Nephron (organoid): ENCODE results near the gene ATIC.

Experiments
- H3K27ac Mint-ChIP-seq, 3 experiments: 2 replicates each; pipeline ENCODE4 v1.8.0; 2020; ENCODE audit warnings: mixed read lengths in 3 of 3, mild to moderate bottlenecking in 2 of 3, moderate library complexity in 1 of 3
- H3K27me3 Mint-ChIP-seq: 2 replicates; pipeline ENCODE4 v1.8.0; 2021; ENCODE audit warnings: low read depth, mild to moderate bottlenecking, moderate library complexity, mixed read lengths
- H3K36me3 Mint-ChIP-seq: 2 replicates; pipeline ENCODE4 v1.8.0; 2020; ENCODE audit warnings: low read depth, mixed read lengths
- H3K4me1 Mint-ChIP-seq: 2 replicates; pipeline ENCODE4 v1.8.0; 2020; ENCODE audit warnings: mixed read lengths
- H3K4me3 Mint-ChIP-seq, 3 experiments: 2 replicates each; pipeline ENCODE4 v1.8.0; 2020; ENCODE audit warnings: mild to moderate bottlenecking in 3 of 3, mixed read lengths in 3 of 3, moderate library complexity in 2 of 3
- H3K9me3 Mint-ChIP-seq: 2 replicates; pipeline ENCODE4 v1.8.0; 2020; ENCODE audit warnings: mixed read lengths
- CTCF ChIP-seq, 3 experiments: fragments of 200-600 bp; sonication (generic); IDR thresholded peaks; one replicate each; pipeline ENCODE4 v1.5.0; 2021; ENCODE audit warnings: antibody characterized with exemption in 3 of 3; ENCODE audit not compliant: unreplicated experiment in 3 of 3

ATIC gene

GRCh38 chr2:215270118-215270451 lies 41.8 kb upstream of the ATIC start:
- Mint-ChIP-seq H3K4me1 (no peaks in the 10 kb centered on the region), H3K9me3 (peaks cover 4% of the 10 kb centered on the region)
- TF ChIP-seq CTCF (IDR thresholded peaks at IDR 0.05; ENCODE audit: unreplicated experiment in 3 of 3), result no peak

GRCh38 chr2:215271446-215271845 lies 40.4 kb upstream of the ATIC start:
- Mint-ChIP-seq H3K4me1 (no peaks in the 10 kb centered on the region), H3K4me3 (no peak overlapping the region), H3K9me3 (peaks cover 4% of the 10 kb centered on the region), H3K27me3 (peaks cover 3% of the 10 kb centered on the region), H3K36me3 (no peaks in the 10 kb centered on the region), H3K27ac (no peak overlapping the region)
- TF ChIP-seq CTCF (IDR thresholded peaks at IDR 0.05; ENCODE audit: unreplicated experiment in 3 of 3), result no peak

More at GRCh38 chr2:215270118-215270451, 41.8 kb upstream of the ATIC start:
- H3K27me3 Mint-ChIP-seq, result peaks cover 3% of the 10 kb centered on the region
- H3K36me3 Mint-ChIP-seq, result no peaks in the 10 kb centered on the region
- no peak overlapping the region for H3K27ac Mint-ChIP-seq
- H3K4me3 Mint-ChIP-seq, result no peak overlapping the region

- Mint-ChIP-seq H3K27ac (no peak overlapping the region), H3K4me3 (no peak overlapping the region), H3K36me3 (no peaks in the 10 kb centered on the region), H3K9me3 (no peaks in the 10 kb centered on the region), H3K27me3 (peaks cover 3% of the 10 kb centered on the region), H3K4me1 (no peaks in the 10 kb centered on the region)
- TF ChIP-seq CTCF (IDR thresholded peaks at IDR 0.05; ENCODE audit: unreplicated experiment in 3 of 3), result no peak
Measured at GRCh38 chr2:215272918-215273317, 38.9 kb upstream of the ATIC start.

GRCh38 chr2:215274829-215275228 lies 37.0 kb upstream of the ATIC start:
- no peaks in the 10 kb centered on the region for H3K36me3 Mint-ChIP-seq
- no peak overlapping the region for H3K27ac Mint-ChIP-seq
- no peaks in the 10 kb centered on the region for H3K4me1 Mint-ChIP-seq
- peaks cover 3% of the 10 kb centered on the region for H3K27me3 Mint-ChIP-seq
- no peak for TF ChIP-seq CTCF (IDR thresholded peaks at IDR 0.05; ENCODE audit: unreplicated experiment in 3 of 3)
- H3K4me3 Mint-ChIP-seq, result no peak overlapping the region
- no peaks in the 10 kb centered on the region for H3K9me3 Mint-ChIP-seq

- no peak overlapping the region for H3K27ac Mint-ChIP-seq
- peaks cover 3% of the 10 kb centered on the region for H3K27me3 Mint-ChIP-seq
- H3K36me3 Mint-ChIP-seq, result no peaks in the 10 kb centered on the region
- H3K4me1 Mint-ChIP-seq, result no peaks in the 10 kb centered on the region
- H3K9me3 Mint-ChIP-seq, result no peaks in the 10 kb centered on the region
- no peak overlapping the region for H3K4me3 Mint-ChIP-seq
- TF ChIP-seq CTCF (IDR thresholded peaks at IDR 0.05; ENCODE audit: unreplicated experiment in 3 of 3), result no peak
Measured at GRCh38 chr2:215275824-215276223, 36.0 kb upstream of the ATIC start.

- Mint-ChIP-seq H3K4me3 (no peak overlapping the region), H3K4me1 (no peaks in the 10 kb centered on the region), H3K9me3 (no peaks in the 10 kb centered on the region), H3K36me3 (no peaks in the 10 kb centered on the region), H3K27ac (no peak overlapping the region), H3K27me3 (no peaks in the 10 kb centered on the region)
- no peak for TF ChIP-seq CTCF (IDR thresholded peaks at IDR 0.05; ENCODE audit: unreplicated experiment in 3 of 3)
Measured at GRCh38 chr2:215277944-215278343, 33.9 kb upstream of the ATIC start.
